GM23248 (cell line): ENCODE measurements around the gene ACOT7. TPM values are rescaled to one million over a fixed set of nuclear protein-coding genes. Genes with fewer than 3 reads are reported as not detected.

Experiments used
- DNase-seq: peaks from one replicate; pipeline ENCODE4 v3.0.0-alpha.2; 2015
- H2AFZ ChIP-seq: fragments of 200-600 bp; sonication (generic); 2 replicates; pipeline ENCODE4 v1.6.1; 2016; ENCODE audit warnings: antibody characterized with exemption
- H3F3A ChIP-seq: fragments of 200-600 bp; sonication (generic); 2 replicates; pipeline ENCODE4 v1.6.1; 2016; ENCODE audit warnings: mild to moderate bottlenecking, antibody characterized with exemption, mixed run types; ENCODE audit not compliant: insufficient read depth
- H3K27ac ChIP-seq: fragments of 200-600 bp; sonication (generic); 2 replicates; pipeline ENCODE4 v1.5.1; 2016; ENCODE audit warnings: mild to moderate bottlenecking
- H3K27me3 ChIP-seq: fragments of 200-600 bp; sonication (generic); replicated peaks from 2 replicates; pipeline ENCODE4 v1.6.1; 2016; ENCODE audit warnings: mild to moderate bottlenecking; ENCODE audit not compliant: insufficient read depth
- H3K36me3 ChIP-seq: fragments of 200-600 bp; sonication (generic); 2 replicates; pipeline ENCODE4 v1.6.1; 2016; ENCODE audit warnings: low read depth, mild to moderate bottlenecking
- H3K4me1 ChIP-seq: fragments of 200-600 bp; sonication (generic); 2 replicates; pipeline ENCODE4 v1.6.1; 2016; ENCODE audit warnings: mild to moderate bottlenecking; ENCODE audit not compliant: insufficient read depth
- H3K4me2 ChIP-seq: fragments of 200-600 bp; sonication (generic); one replicate; pipeline ENCODE4 v1.6.1; 2016; ENCODE audit warnings: mild to moderate bottlenecking; ENCODE audit not compliant: unreplicated experiment
- H3K4me3 ChIP-seq: fragments of 200-600 bp; sonication (generic); 2 replicates; pipeline ENCODE4 v1.5.1; 2016; ENCODE audit warnings: mild to moderate bottlenecking
- H3K79me2 ChIP-seq: fragments of 200-600 bp; sonication (generic); 2 replicates; pipeline ENCODE4 v1.6.1; 2016; ENCODE audit warnings: mild to moderate bottlenecking; ENCODE audit not compliant: insufficient read depth
- H3K9ac ChIP-seq: fragments of 200-600 bp; sonication (generic); 2 replicates; pipeline ENCODE4 v1.6.1; 2016; ENCODE audit warnings: mild to moderate bottlenecking
- H3K9me2 ChIP-seq: fragments of 200-600 bp; sonication (generic); 2 replicates; pipeline ENCODE4 v1.6.1; 2016; ENCODE audit warnings: mixed run types, mild to moderate bottlenecking, moderate library complexity; ENCODE audit not compliant: insufficient read depth
- H3K9me3 ChIP-seq: fragments of 200-600 bp; sonication (generic); one replicate; pipeline ENCODE4 v1.6.1; 2017; ENCODE audit warnings: low read depth
- H4K20me1 ChIP-seq: fragments of 200-600 bp; sonication (generic); 2 replicates; pipeline ENCODE4 v1.6.0; 2016; ENCODE audit not compliant: insufficient read depth
- EZH2 ChIP-seq: fragments of 200-600 bp; sonication (generic); IDR thresholded peaks from 2 replicates; pipeline ENCODE4 v1.6.1; 2018; ENCODE audit warnings: antibody characterized with exemption, mild to moderate bottlenecking; ENCODE audit not compliant: insufficient read depth, poor library complexity, severe bottlenecking
- EZH2phosphoT487 ChIP-seq: fragments of 200-600 bp; sonication (generic); IDR thresholded peaks from 2 replicates; pipeline ENCODE4 v1.6.1; 2018; ENCODE audit warnings: antibody characterized with exemption, moderate library complexity, mild to moderate bottlenecking, low read depth; ENCODE audit not compliant: insufficient read depth
- WGBS, 2 experiments: methylation state at CpG; one replicate each; pipeline ENCODE4 v1.1.6; 2015 to 2017; ENCODE audit warnings: low lambda C conversion rate in 2 of 2, low coverage in 1 of 2; ENCODE audit errors: missing lambda C conversion rate in 2 of 2; 5-methylcytosine and 5-hydroxymethylcytosine counted together
- in situ Hi-C: fragments of 300-500 bp; cut with MboI; formaldehyde crosslinking; loops from 2 replicates; pipeline ENCODE4 v1.15.0; 2020
- polyA plus RNA-seq: library from polyadenylated mRNA; unstranded; fragments of >200 nt; fragmentation: Nextera tagmentation; extraction: Ambion mirVana; gene quantifications from 2 replicates; pipeline ENCODE4 v1.2.1, GENCODE V29; 2016
- total RNA-seq: library from RNA; depleted of rRNA; stranded (reverse); fragments of >200 nt; shearing (Covaris generic); gene quantifications from 2 replicates; pipeline ENCODE4 v1.2.3, GENCODE V29; 2014

The ACOT7 gene
- total and polyA plus RNA-seq, 2 experiments from 2014 or later, result 25.7 to 74.7 TPM

GRCh38 chr1:6288026-6288425 lies 105.5 kb downstream of the ACOT7 start:
- H3K36me3 ChIP-seq, result no peaks in the 10 kb centered on the region
- H3K4me2 ChIP-seq, result no peak overlapping the region
- no peaks in the 10 kb centered on the region for H3F3A ChIP-seq
- no peak overlapping the region for H3K4me3 ChIP-seq
- H3K9me3 ChIP-seq, result no peaks in the 10 kb centered on the region
- no peak for TF ChIP-seq EZH2phosphoT487
- no peak for TF ChIP-seq EZH2
- in situ Hi-C loops, result no loop called here
- no peak overlapping the region for H2AFZ ChIP-seq
- no peaks in the 10 kb centered on the region for H3K9me2 ChIP-seq
- DNase-seq, result no peak
- no peaks in the 10 kb centered on the region for H3K27me3 ChIP-seq
- H3K4me1 ChIP-seq, result no peaks in the 10 kb centered on the region
- no peak overlapping the region for H3K9ac ChIP-seq
- no peaks in the 10 kb centered on the region for H4K20me1 ChIP-seq
- 85% methylated on average over 14 of the region's 14 CpGs for WGBS, 2 experiments
- no peak overlapping the region for H3K27ac ChIP-seq
- H3K79me2 ChIP-seq, result no peaks in the 10 kb centered on the region

- DNase-seq, result no peak
- Histone ChIP-seq H3K4me1 (no peaks in the 10 kb centered on the region), H2AFZ (no peak overlapping the region), H4K20me1 (no peaks in the 10 kb centered on the region), H3F3A (no peaks in the 10 kb centered on the region), H3K79me2 (no peaks in the 10 kb centered on the region), H3K27ac (no peak overlapping the region), H3K9me2 (no peaks in the 10 kb centered on the region), H3K9me3 (no peaks in the 10 kb centered on the region), H3K9ac (no peak overlapping the region), H3K36me3 (no peaks in the 10 kb centered on the region), H3K27me3 (no peaks in the 10 kb centered on the region), H3K4me3 (no peak overlapping the region), H3K4me2 (no peak overlapping the region)
- no peak for TF ChIP-seq EZH2phosphoT487
- no peak for TF ChIP-seq EZH2
- 64 to 66% methylated on average over 10 of the region's 10 CpGs for WGBS, 2 experiments
- in situ Hi-C loops, result no loop called here
These were observed 106.1 kb downstream of the ACOT7 start for GRCh38 chr1:6287431-6287886.

GRCh38 chr1:6287029-6287428 lies 106.5 kb downstream of the ACOT7 start:
- H3K27me3 ChIP-seq, result no peaks in the 10 kb centered on the region
- 70 to 76% methylated on average over 13 of the region's 13 CpGs for WGBS, 2 experiments
- H3K4me2 ChIP-seq, result no peak overlapping the region
- H3K9me2 ChIP-seq, result no peaks in the 10 kb centered on the region
- DNase-seq, result no peak
- H3K36me3 ChIP-seq, result no peaks in the 10 kb centered on the region
- in situ Hi-C loops, result no loop called here
- no peaks in the 10 kb centered on the region for H4K20me1 ChIP-seq
- H3K9ac ChIP-seq, result no peak overlapping the region
- no peaks in the 10 kb centered on the region for H3K9me3 ChIP-seq
- TF ChIP-seq EZH2, result no peak
- TF ChIP-seq EZH2phosphoT487, result no peak
- H3K79me2 ChIP-seq, result no peaks in the 10 kb centered on the region
- H3F3A ChIP-seq, result no peaks in the 10 kb centered on the region
- no peak overlapping the region for H3K27ac ChIP-seq
- H3K4me1 ChIP-seq, result no peaks in the 10 kb centered on the region
- no peak overlapping the region for H2AFZ ChIP-seq
- no peak overlapping the region for H3K4me3 ChIP-seq

GRCh38 chr1:6286266-6286665 lies 107.3 kb downstream of the ACOT7 start:
- 98 to 99% methylated on average over 8 of the region's 8 CpGs for WGBS, 2 experiments
- TF ChIP-seq EZH2phosphoT487, result no peak
- TF ChIP-seq EZH2, result no peak
- no peak overlapping the region for H3K27ac ChIP-seq

GRCh38 chr1:6285336-6285735 lies 108.2 kb downstream of the ACOT7 start:
- Histone ChIP-seq H3F3A (no peaks in the 10 kb centered on the region), H3K9ac (no peak overlapping the region), H3K9me3 (no peaks in the 10 kb centered on the region), H2AFZ (no peak overlapping the region), H3K4me2 (no peak overlapping the region), H3K27me3 (no peaks in the 10 kb centered on the region), H3K79me2 (no peaks in the 10 kb centered on the region), H3K4me3 (no peak overlapping the region), H3K9me2 (no peaks in the 10 kb centered on the region), H3K27ac (no peak overlapping the region), H3K4me1 (no peaks in the 10 kb centered on the region), H3K36me3 (no peaks in the 10 kb centered on the region), H4K20me1 (no peaks in the 10 kb centered on the region)
- in situ Hi-C loops, result no loop called here
- DNase-seq, result no peak
- TF ChIP-seq EZH2phosphoT487 (no peak), EZH2 (no peak)
- WGBS, 2 experiments, result 95 to 98% methylated on average over 11 of the region's 11 CpGs

More at GRCh38 chr1:6286266-6286665, 107.3 kb downstream of the ACOT7 start:
- no peak overlapping the region for H3K4me2 ChIP-seq
- in situ Hi-C loops, result no loop called here
- H3K79me2 ChIP-seq, result no peaks in the 10 kb centered on the region
- H2AFZ ChIP-seq, result no peak overlapping the region
- H3K36me3 ChIP-seq, result no peaks in the 10 kb centered on the region
- no peaks in the 10 kb centered on the region for H4K20me1 ChIP-seq
- H3K9me3 ChIP-seq, result no peaks in the 10 kb centered on the region
- no peak overlapping the region for H3K9ac ChIP-seq
- no peaks in the 10 kb centered on the region for H3K27me3 ChIP-seq
- H3K4me3 ChIP-seq, result no peak overlapping the region
- no peak for DNase-seq
- H3K4me1 ChIP-seq, result no peaks in the 10 kb centered on the region
- no peaks in the 10 kb centered on the region for H3K9me2 ChIP-seq
- H3F3A ChIP-seq, result no peaks in the 10 kb centered on the region
